Left kidney (tissue), 8 donors: ENCODE data around the gene ITGB2. TPM values are rescaled to one million over a fixed set of nuclear protein-coding genes. Genes with fewer than 3 reads are reported as not detected.
A peak's percentile ranks its signal among the peaks of the same experiment; 100 is the strongest.

ENCODE experiments used
- DNase-seq: peaks from one replicate; pipeline ENCODE4 v3.0.0-alpha.2; 2013
- long read RNA-seq, 8 donors: transcript quantifications; one replicate each; lab custom pipeline, GENCODE V29; 2026
- polyA plus RNA-seq: library from polyadenylated mRNA; unstranded; fragments of 120-200 nt; gene quantifications from one replicate; pipeline ENCODE4 v1.2.1, GENCODE V29; 2013; ENCODE audit not compliant: insufficient read length

ITGB2 gene
- polyA plus RNA-seq = 11.8 TPM
- long read RNA-seq, donor 1, partial matches to known transcripts = 0 of 2 reads
- long read RNA-seq, donor 1, other reads (novel, unspliced or antisense) = 0 of 2 reads
- long read RNA-seq, donor 2, partial matches to known transcripts = 0 of 1 reads
- long read RNA-seq, donor 2, other reads (novel, unspliced or antisense) = 0 of 1 reads
- long read RNA-seq, donor 3 = 0 reads
- long read RNA-seq, donor 4 = 0 reads
- long read RNA-seq, donor 5, partial matches to known transcripts = 0 of 4 reads
- long read RNA-seq, donor 5, other reads (novel, unspliced or antisense) = 0 of 4 reads
- long read RNA-seq, donor 6, partial matches to known transcripts = 0 of 3 reads
- long read RNA-seq, donor 6, other reads (novel, unspliced or antisense) = 0 of 3 reads
- long read RNA-seq, donor 7, partial matches to known transcripts = 0 of 1 reads
- long read RNA-seq, donor 7, other reads (novel, unspliced or antisense) = 0 of 1 reads
- long read RNA-seq, donor 8, partial matches to known transcripts = 0 of 2 reads
- long read RNA-seq, donor 8, other reads (novel, unspliced or antisense) = 0 of 2 reads

DNA sequence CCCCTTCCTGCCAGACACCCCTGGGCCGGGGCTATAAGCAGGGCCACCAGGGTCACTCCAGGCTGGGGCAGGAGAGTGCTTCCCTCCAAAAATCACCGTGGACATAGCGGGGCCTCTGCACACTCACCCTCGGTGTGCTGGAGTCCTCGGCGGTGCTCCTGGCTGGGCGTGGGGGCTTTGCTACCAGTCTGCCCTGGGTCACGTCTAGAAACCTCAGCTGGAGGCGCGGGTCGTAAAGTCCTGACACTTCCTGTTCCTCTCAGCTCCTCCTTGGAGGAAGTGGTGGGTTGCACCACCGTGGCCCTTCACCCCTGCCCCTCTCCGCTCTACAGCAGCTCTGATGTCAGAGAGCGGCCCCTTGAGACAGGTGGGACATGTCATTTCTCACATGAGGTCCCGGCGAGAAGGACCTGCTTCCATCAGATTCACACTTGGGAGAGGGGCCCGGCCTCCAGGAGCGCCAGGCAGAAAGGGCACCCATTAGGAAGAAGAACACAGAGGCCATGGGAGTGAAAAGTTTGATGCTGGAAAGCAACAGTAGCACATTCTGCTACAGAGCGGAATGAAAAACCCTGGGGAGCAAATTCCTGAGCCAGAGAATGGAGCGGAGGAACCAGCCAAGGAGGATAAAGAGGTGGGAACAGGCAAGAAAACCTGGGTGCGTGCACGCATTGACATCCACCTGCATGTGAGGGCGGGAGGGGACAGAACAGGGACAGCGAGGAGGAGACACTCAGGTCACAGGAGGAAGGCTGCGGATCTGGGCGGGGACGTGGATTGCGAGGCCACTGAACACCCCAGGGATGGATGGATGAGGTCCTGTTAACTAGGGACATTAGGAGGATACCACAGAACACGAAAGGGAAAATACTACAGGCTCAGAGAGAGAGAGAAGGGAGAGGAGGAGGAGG is at the start of gene ITGB2:
Gene ITGB2 (minus strand): TSS at position 206 of the 911 bp plus-strand sequence. CDS start 10,117 bp downstream, outside the sequence.
- DNase-seq = no peak

DNA sequence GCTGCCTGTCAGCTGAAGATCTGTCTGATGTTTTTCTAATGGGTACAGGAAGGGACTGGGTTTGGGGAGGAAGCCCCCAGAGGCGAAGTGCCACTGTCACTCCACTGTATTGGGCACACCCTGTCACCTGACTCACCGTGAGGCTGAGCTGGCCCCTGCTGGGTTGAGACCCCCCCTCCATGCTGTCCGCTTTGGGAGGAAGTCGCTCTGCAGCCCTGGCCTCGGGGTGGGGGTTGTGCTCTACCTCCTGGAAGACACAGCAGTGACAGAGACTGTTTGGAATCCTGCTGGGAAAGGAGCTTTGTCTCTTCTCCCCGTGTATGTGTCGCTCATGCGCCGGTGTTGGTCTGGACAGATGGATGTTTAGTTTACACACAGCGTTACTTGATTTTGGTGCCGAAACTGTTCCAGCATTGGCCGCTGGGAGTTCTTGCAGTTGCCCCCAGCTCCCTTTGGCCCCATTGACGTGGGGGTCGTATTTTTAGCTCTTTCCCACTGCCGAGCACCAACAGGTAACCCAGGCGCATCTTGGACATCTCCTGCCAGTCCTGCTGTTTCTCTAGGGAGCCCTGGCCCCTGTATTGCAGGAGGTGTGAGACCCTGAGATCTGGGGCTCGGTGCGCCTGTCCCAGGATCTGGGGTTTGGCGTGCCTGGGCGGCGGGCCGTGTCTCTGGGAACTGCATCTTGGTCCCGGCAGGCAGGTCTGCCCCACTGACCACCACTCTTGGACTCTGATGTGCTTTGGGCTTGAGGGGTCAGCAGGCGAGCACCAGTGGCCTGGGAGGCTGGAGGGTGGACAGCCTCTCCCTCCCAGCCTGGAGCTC is 49.4 kb upstream of the ITGB2 start:
- DNase-seq = no peak

DNA sequence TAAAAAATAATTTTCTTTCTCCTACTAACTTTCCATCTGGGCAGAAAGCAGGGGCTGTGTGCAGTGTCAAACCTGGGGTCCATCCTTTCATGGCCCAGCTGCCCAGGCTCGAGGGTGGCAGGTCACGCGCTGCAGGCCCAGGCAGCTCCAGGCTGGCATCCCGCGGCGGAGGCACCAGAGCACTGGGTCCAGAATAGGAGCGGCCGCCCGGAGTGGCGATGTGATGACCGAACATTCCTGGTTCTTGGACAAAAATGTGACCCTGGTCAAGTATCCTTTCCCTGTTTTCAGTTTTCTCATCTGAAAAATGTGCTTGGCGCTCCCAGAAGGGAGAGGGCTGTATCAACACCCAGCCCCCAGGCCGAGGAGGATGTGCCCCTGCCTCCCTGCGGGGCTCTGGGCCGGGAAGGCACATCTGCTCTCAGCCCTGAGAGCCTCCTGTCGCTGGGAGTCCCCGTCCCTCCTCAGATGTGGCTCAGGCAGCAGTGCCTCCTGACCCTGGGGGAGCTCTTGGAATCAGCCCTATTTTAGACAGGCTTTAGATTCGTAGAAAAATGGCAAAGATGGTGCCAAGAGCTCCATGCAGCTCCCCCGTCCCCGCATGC is 48.5 kb upstream of the ITGB2 start:
- DNase-seq = no peak

DNA sequence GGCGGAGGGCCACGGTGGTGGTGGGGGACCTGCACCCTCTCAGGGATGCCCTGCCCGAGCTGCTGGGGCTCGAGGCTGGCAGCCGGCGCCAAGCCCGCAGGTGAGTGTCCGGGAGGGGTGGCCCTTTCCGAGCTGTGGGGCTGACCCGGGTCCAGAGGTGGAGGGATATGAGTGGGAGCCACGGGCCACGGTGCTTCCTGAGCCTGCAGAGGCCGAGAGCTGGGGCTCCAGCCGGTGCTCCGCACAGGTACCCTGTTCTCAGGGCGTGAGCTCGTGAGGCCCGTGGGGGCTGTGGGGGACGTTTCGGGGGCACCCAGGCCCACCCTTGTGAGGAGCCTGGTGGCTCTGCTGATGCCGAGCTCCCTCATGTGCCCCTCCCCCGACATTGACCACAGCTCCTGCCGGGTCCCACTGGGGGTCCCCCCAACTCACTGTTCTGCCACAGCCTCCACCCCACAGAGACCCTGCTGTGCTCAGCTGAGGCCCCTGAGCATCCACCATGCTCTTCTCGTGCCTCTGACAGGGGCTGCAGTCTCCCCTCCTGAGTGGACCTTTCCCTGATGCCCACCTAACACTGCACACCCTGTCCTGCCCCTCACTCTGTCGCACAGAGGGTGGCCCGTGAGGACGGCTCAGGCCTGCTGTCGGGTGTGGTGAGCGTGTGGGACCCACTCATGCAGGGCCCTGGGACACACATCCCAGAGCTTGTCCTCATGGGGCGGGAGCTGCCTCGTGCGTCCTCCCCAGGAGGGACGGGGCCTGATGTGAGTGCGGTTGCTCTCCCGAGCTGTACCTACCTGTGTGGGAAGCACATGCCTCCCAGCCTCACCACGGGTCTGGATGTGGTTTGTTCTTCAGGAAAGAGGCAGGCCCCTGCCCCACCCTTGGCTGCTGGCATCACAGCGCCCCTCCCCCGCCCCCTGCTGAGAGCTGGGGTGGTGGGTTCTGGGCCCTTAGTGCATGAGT is 46.7 kb upstream of the ITGB2 start:
- DNase-seq = no peak

DNA sequence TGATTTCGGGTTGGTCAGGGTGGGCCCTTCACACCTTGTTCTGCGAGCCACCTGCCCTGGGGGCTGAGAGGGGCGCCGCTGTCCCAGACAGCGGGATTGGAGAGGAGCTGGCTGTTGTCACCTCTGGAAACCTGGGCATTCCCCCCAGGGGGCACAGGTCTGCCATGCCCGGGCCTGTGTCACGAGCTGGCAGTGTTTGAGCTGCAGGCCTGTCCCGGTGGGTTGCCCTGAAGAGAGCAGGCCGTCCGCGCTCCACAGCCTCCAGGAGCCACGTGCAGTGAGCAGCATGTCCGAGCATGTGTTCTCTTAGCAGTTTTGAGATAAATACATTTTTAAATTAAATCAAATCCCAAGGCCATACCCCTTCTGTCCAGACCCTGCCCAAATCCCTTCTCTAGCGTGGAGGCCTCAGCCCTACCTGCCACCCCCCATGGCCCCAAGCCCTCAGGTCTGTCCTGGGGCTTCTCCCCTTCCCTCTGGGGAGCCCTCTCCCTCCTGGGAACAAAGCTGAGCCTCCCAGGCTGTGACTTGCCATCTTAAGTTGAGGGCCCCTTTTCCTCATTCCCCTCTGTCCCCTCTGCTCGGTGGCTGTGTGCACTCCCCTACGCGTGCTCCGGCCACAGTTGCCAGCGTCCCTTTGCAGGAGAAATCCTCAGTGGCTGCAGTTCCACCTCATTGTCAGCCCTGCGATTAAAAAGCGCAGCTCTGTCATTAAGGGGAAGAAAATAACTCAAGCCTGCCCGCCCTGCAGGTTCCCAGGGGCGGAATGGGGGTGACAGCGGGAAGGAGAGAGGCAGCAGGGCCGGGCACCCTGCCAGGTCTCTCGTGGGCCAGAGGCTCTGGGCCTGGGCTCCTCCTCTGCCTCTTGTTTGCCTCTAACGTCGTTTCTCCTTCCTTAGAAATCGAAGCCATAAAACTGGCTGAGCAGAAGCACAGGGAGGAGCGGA is 45.7 kb upstream of the ITGB2 start:
- no peak for DNase-seq

DNA sequence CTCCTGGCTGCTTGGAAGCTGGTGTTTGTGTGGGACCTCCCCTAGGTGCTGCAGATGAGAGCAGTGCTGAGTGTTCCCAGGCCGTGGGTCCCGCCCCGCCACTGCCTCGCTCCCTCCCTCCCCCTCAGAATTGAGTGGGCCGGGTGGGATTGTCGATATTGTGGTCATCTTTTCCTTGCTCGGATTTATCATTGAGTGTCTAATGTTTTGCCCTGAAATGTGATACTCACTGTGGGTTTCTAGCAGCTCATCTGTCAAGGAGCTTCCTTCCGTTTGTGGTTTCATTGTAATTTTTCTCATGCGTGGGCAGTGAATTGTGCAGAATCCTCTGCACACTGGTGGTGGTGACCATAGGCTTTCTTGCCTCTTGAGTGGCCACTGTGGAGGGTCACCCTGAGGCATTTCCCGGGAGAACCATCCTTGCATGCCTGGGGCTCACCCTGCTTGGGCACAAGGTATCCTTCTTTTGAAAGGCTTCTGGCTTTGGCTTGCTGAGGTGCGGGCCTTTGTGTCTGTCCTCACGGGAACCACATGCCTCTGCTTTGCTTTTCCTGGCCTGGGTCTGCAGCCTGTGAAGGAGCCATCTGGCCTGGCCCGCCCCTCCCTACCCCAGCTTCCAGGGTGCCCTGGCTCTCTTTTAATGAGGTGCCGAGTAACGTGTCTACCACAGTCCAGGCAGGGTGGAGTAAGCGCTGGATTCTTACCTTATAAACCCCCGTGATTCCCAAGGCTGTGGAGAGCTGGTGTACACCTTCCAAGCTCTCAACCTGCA is 44.7 kb upstream of the ITGB2 start:
- DNase-seq = no peak

DNA sequence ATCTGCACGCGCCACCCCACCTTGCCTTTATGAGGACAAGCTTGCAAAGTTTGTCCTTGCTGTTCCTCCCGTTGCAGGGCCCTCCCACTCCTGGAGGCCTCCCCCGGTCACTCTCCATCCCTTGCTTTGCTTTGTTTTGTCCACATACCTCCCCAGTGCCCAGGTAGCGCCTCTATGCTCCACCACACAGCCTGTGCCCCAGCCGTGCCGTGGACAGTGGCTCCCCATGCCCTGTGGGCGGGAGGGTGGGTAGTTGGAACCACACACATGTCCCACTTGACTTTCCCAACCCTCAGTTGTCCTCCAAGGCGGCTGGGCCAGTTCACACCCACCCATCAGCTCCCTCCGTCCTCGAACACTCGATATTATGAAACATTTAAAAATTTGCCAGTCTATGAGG is 43.7 kb upstream of the ITGB2 start:
- no peak for DNase-seq

DNA sequence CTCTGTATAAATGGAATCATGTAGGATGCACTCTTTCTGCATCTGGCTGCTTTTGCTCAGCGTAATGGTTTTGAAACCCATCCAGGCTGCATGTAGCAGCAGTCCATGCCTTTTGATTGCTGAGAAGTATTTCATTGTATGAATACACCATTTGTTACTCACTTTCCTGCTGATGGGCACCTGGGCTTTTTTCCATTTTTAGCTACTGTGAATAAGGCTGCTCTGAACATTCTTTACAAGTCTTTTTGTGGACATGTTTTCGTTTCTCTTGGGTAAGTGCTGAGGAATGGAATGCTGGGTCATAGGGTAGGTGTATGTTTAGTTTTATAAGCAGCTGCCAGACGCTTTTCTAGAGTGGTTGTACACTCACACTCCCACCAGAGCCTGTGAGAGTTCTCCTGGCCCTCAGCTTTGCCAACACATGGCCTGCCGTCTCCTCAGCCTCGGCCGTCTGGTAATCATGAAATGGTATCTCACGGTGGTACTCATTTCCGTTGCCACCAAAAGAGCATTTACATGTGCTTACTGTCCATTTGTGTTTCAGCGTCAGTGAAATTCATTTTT is 41.8 kb upstream of the ITGB2 start:
- no peak for DNase-seq

DNA sequence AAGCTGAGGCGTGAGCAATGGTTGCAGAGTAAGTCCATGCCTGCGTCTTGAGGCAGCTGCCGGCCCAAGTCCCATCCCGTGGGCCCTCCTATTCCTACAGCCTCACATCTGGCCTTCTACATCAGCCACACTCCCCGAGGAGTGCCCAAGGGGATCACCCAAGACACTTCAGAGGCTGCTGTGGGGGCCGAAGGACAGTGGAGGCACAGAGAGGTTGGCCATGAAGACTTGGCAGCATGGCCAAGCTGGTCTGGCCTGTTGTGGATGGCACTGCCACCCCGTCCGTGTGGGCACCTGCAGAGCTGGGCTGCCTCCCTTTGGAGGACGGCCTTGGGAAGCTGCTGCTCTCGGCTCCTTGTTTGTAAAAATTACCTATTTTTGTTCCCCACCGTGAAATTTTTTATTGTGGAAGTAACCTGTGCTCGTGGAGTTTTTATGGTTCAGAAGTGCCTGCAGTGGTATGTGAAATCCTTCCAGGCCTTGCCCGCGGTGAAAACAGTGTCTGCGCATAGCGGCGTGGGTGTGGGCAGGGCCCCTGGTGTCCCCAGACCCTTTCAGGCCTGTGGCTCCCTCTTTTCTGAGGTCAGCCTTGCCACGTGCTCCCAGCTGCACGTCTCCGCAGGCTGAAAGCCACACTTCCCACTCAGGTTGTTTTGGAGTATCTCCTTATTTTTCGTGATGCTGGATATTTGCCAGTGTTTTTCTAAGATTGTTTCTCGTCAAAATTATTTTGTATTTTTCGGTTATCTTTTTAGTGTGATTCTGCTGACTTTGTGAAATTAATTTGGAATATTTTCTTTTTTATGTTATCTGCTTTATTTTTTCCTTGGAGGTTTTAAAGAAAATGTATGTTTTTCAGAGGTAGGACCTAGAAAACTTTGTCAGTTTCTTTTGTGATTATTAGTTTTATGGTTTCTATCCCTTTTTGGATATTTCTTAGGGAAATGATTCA is 39.7 kb upstream of the ITGB2 start:
- DNase-seq = no peak

DNA sequence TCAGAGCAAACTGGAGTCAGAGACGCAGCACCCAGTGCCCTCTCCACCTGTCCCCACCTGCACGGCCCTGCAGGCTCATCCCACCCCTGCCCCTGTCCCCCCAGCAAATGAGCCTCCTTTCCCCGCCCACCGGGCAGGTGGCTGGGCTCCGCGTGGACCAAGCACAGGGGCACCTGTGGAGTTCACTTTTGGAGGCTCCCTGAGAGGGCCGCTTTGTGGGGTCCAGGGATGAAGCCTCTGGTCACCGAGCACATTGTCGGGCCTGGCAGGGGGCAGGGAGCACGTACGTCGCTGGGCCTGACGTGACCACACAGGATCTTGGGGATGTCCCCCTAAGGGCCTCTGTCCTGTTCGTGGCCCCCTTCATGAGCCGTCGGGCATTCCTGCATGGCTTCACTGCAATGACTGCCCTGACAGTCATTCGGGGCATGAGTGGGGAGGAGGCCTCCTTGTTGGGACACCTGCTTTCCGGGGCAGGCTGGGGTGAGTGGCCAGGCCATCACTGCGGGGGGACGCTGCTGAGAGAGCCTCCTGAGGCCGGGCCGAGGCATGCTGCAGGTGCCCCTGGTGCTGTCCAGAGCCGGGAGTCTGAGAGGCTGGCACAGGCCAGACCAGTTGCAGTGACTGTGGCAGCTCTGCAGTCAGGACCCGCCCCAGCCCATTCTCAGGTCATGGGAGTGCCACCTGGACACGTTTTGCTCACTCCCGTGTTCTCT is 38.8 kb upstream of the ITGB2 start:
- DNase-seq = no peak

DNA sequence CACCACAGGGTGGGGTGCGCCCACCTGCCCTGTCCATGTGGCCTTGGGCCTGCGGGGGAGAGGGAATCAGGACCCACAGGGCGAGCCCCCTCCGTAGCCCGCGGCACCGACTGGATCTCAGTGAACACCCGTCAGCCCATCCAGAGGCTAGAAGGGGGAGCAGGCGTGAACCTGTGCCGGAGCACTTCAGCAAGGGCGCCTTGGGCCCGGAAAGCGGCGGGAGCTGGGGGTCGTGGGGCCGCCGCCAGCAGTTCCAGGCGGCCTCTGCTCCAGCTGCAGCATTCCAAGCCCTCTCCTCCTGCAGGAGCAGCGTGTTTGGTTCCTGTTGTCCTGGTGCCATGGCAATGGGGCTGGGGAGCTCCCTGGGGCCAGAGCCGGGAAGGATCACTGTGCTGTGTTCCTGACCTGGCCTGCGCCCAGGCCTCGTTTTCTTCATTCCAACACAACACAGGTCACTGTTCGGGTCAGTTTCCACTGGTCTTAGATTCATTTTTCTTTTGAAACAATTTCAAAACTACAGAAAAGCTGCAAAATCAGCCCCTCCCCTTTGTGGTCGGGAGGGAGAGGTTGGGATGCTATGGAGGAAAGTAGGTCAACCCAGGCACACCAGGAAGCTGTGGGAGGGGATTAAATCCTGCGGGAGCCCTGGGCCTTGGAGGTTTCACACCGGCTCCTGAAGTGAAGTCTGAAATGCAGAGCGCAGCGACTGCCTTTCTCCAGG is 37.9 kb upstream of the ITGB2 start:
- peak; percentile 51 for DNase-seq

DNA sequence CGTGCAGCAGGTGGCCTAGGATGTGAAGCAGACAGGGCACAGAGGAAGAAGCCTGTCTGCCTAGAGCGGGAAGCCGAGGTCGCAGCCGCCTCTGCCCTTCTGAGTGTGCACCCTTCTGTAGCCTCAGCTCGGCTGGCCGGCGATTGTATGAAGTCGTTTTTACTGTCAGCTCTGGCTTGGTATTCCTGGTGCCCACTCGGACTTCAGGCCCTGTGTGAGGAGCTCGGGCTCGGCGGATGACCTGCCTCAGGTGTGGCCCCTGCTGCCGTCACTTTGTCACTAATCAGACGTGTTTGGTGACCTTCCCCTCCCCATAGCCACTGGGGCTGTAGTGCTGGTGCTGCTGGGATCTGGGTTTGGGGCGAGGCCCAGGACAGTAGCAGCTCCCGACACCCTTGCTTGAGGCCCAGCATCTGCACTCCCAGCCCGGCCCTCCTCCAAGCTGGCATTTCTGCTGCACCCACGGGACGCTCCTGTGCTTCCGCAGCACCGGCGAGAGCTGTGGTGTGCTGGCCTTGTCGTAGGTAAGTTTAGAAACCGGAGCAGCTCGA is 37.3 kb upstream of the ITGB2 start:
- no peak for DNase-seq

DNA sequence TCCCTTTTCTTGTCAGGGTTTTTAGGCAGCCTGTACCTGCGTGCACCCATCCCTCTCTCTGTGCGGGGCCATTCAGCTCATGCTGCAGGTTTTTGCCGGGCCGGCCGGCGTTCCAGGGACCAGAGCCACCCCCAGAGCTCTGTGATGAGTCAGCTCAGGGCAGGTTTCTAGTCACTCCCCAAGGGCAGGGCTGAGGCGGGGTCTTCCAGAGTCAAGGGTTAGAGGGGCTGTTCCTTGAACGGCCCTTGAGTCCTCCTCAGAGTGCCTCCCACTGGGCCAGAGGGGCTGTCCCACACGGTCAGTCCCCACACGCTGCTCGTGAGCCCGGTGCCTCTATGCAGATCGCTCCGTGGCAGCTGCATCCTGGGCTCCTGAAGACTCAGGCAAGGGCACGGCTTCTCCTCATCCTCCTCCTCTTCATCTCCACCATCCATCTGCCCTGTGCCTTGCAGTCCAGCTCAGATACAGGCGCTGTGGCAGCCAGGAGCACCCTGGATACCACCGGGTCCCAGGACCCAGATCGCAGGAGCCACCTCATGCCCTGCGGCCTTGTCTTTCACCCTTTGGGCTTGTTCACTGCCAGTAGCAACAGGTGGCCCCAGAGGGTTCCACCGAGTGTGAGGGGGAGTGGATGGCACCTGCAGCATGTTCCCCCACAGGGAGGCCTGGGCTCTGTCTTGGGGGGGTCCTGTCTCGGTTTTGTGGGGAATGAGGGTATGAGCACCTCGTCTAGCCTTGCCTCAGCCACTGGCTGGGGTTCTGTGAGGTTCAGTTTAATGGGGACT is 36.5 kb upstream of the ITGB2 start:
- no peak for DNase-seq
